KMS-11 (cell line): Measurements from ENCODE around the gene MYO3A.
"Not testable (repeated sequence)": the region's sequence is repeated elsewhere in the genome, so short reads cannot be mapped to it uniquely, and the experiment has no call there.

Experiments
- H2AFZ ChIP-seq: fragments of 200-600 bp; sonication (generic); 2 replicates; pipeline ENCODE4 v1.6.1; 2016; ENCODE audit warnings: antibody characterized with exemption, mixed run types, low read depth
- H3K27ac ChIP-seq: fragments of 200-600 bp; sonication (generic); 2 replicates; pipeline ENCODE4 v1.6.1; 2016; ENCODE audit warnings: mild to moderate bottlenecking, mixed run types
- H3K27me3 ChIP-seq: fragments of 200-600 bp; sonication (generic); 2 replicates; pipeline ENCODE4 v1.6.1; 2017; ENCODE audit warnings: mild to moderate bottlenecking, low read depth, mixed run types, moderate library complexity; ENCODE audit not compliant: insufficient read depth
- H3K36me3 ChIP-seq: fragments of 200-600 bp; sonication (generic); 2 replicates; pipeline ENCODE4 v1.6.1; 2017; ENCODE audit warnings: mild to moderate bottlenecking, mixed run types; ENCODE audit not compliant: insufficient read depth
- H3K4me1 ChIP-seq: fragments of 200-600 bp; sonication (generic); 2 replicates; pipeline ENCODE4 v1.6.1; 2016; ENCODE audit warnings: mild to moderate bottlenecking, low read depth, mixed run types; ENCODE audit not compliant: poor library complexity, severe bottlenecking
- H3K4me2 ChIP-seq: fragments of 200-600 bp; sonication (generic); 2 replicates; pipeline ENCODE4 v1.7.0; 2016; ENCODE audit warnings: mild to moderate bottlenecking, mixed run types
- H3K4me3 ChIP-seq: fragments of 200-600 bp; sonication (generic); IDR thresholded peaks from 2 replicates; pipeline ENCODE4 v1.6.1; 2017; ENCODE audit warnings: low read depth, low read length, mixed read lengths; ENCODE audit not compliant: insufficient read depth
- H3K79me2 ChIP-seq: fragments of 200-600 bp; sonication (generic); 2 replicates; pipeline ENCODE4 v1.6.1; 2016; ENCODE audit warnings: low read depth, mixed run types; ENCODE audit not compliant: insufficient read depth
- H3K9ac ChIP-seq: fragments of 200-600 bp; sonication (generic); 2 replicates; pipeline ENCODE4 v1.6.1; 2016; ENCODE audit warnings: mild to moderate bottlenecking, mixed run types
- H4K20me1 ChIP-seq: fragments of 200-600 bp; sonication (generic); 2 replicates; pipeline ENCODE4 v1.6.1; 2016; ENCODE audit warnings: mild to moderate bottlenecking, mixed run types; ENCODE audit not compliant: insufficient read depth
- CTCF ChIP-seq: fragments of 200-600 bp; sonication (generic); conservative IDR thresholded peaks from 2 replicates; pipeline ENCODE4 v1.6.1; 2017; ENCODE audit warnings: low read depth, mild to moderate bottlenecking, antibody characterized with exemption, low read length, moderate library complexity, mixed read lengths

MYO3A gene

GRCh38 chr10:26052326-26052725 is 118.3 kb downstream of the MYO3A start:
- no peak overlapping the region for H3K27ac ChIP-seq
- no peak overlapping the region for H3K4me2 ChIP-seq
- no peak overlapping the region for H2AFZ ChIP-seq
- H3K4me3 ChIP-seq = no peak overlapping the region
- no peaks in the 10 kb centered on the region for H3K36me3 ChIP-seq
- H3K4me1 ChIP-seq = no peaks in the 10 kb centered on the region
- no peaks in the 10 kb centered on the region for H3K79me2 ChIP-seq
- H3K27me3 ChIP-seq = no peaks in the 10 kb centered on the region
- H3K9ac ChIP-seq = no peak overlapping the region
- no peaks in the 10 kb centered on the region for H4K20me1 ChIP-seq
- no peak for TF ChIP-seq CTCF

GRCh38 chr10:26057466-26057865 is 123.4 kb downstream of the MYO3A start:
- H3K27me3 ChIP-seq = no peaks in the 10 kb centered on the region
- H3K36me3 ChIP-seq = no peaks in the 10 kb centered on the region
- no peaks in the 10 kb centered on the region for H3K79me2 ChIP-seq
- H3K4me3 ChIP-seq = no peak overlapping the region
- no peak for TF ChIP-seq CTCF
- H3K9ac ChIP-seq = no peak overlapping the region
- H3K27ac ChIP-seq = no peak overlapping the region
- no peaks in the 10 kb centered on the region for H3K4me1 ChIP-seq
- no peak overlapping the region for H2AFZ ChIP-seq
- H4K20me1 ChIP-seq = no peaks in the 10 kb centered on the region
- H3K4me2 ChIP-seq = no peak overlapping the region

- Histone ChIP-seq H3K4me3 (no peak overlapping the region), H3K9ac (no peak overlapping the region), H3K27ac (no peak overlapping the region), H3K4me1 (no peaks in the 10 kb centered on the region), H3K4me2 (no peak overlapping the region), H3K36me3 (no peaks in the 10 kb centered on the region), H4K20me1 (no peaks in the 10 kb centered on the region), H2AFZ (no peak overlapping the region), H3K79me2 (no peaks in the 10 kb centered on the region), H3K27me3 (no peaks in the 10 kb centered on the region)
- TF ChIP-seq CTCF = no peak
Observed at GRCh38 chr10:26064106-26064505, 130.1 kb downstream of the MYO3A start.

GRCh38 chr10:26067680-26068079 is 133.7 kb downstream of the MYO3A start:
- Histone ChIP-seq H3K27me3 (no peaks in the 10 kb centered on the region), H3K79me2 (no peaks in the 10 kb centered on the region), H3K4me1 (no peaks in the 10 kb centered on the region), H3K9ac (no peak overlapping the region), H4K20me1 (no peaks in the 10 kb centered on the region), H2AFZ (no peak overlapping the region), H3K4me2 (no peak overlapping the region), H3K4me3 (no peak overlapping the region), H3K27ac (no peak overlapping the region), H3K36me3 (no peaks in the 10 kb centered on the region)
- no peak for TF ChIP-seq CTCF

GRCh38 chr10:26080971-26081370 is 146.9 kb downstream of the MYO3A start:
- not testable (repeated sequence) for H2AFZ ChIP-seq, H3K9ac ChIP-seq, H3K27ac ChIP-seq, H3K4me2 ChIP-seq, H4K20me1 ChIP-seq, H3K36me3 ChIP-seq, H3K4me3 ChIP-seq, H3K27me3 ChIP-seq, H3K79me2 ChIP-seq
- H3K4me1 ChIP-seq = peaks cover 12% of the 10 kb centered on the region
